BE2C (cell line): Measurements from ENCODE around the gene IFT52.
A peak's percentile ranks its signal among the peaks of the same experiment; 100 is the strongest.

Experiments used
- DNase-seq: peaks from one replicate; pipeline ENCODE4 v3.0.0-alpha.2; 2020
- H3K27me3 ChIP-seq: fragments of 250-450 bp; sonication (Bioruptor Pico); 2 replicates; pipeline ENCODE4 v1.5.1; 2020; ENCODE audit warnings: mild to moderate bottlenecking
- H3K36me3 ChIP-seq: fragments of 250-450 bp; sonication (Bioruptor Pico); 2 replicates; pipeline ENCODE4 v1.5.1; 2020; ENCODE audit warnings: mild to moderate bottlenecking
- H3K4me1 ChIP-seq: fragments of 250-450 bp; sonication (Bioruptor Pico); 2 replicates; pipeline ENCODE4 v1.5.1; 2020
- H3K4me3 ChIP-seq: 2 replicates; pipeline ENCODE4 v1.5.1; 2011; ENCODE audit warnings: low read depth, low read length
- H3K9me3 ChIP-seq: fragments of 250-450 bp; sonication (Bioruptor Pico); 2 replicates; pipeline ENCODE4 v1.5.1; 2020
- CTCF ChIP-seq: IDR thresholded peaks from 2 replicates; pipeline ENCODE4 v1.5.1; 2012; ENCODE audit warnings: mild to moderate bottlenecking, low read depth, low read length

IFT52 gene

GRCh38 chr20:43665466-43666176, 74.9 kb downstream of the IFT52 start:
- no peak for DNase-seq
- Histone ChIP-seq H3K9me3 (no peaks in the 10 kb centered on the region), H3K4me3 (no peak overlapping the region), H3K4me1 (peaks cover 11% of the 10 kb centered on the region), H3K36me3 (peaks cover 2% of the 10 kb centered on the region; the same call in 1 of the 2 replicates), H3K27me3 (no peaks in the 10 kb centered on the region)
- no peak for TF ChIP-seq CTCF

- H3K36me3 ChIP-seq, result peaks cover 2% of the 10 kb centered on the region; the same call in 1 of the 2 replicates
- no peaks in the 10 kb centered on the region for H3K27me3 ChIP-seq
- peak; percentile 84 for DNase-seq
- peak within 1 kb of the TSS; percentile 64 for H3K4me3 ChIP-seq
- H3K4me1 ChIP-seq, result peaks cover 11% of the 10 kb centered on the region
- no peaks in the 10 kb centered on the region for H3K9me3 ChIP-seq
- no peak for TF ChIP-seq CTCF
Observed at GRCh38 chr20:43666376-43667328, 75.9 kb downstream of the IFT52 start, which contains the start of gene MYBL2. Gene MYBL2, plus strand, starts transcription at chr20:43667114. Its CDS starts 170 bp downstream, at chr20:43667284.

DNA sequence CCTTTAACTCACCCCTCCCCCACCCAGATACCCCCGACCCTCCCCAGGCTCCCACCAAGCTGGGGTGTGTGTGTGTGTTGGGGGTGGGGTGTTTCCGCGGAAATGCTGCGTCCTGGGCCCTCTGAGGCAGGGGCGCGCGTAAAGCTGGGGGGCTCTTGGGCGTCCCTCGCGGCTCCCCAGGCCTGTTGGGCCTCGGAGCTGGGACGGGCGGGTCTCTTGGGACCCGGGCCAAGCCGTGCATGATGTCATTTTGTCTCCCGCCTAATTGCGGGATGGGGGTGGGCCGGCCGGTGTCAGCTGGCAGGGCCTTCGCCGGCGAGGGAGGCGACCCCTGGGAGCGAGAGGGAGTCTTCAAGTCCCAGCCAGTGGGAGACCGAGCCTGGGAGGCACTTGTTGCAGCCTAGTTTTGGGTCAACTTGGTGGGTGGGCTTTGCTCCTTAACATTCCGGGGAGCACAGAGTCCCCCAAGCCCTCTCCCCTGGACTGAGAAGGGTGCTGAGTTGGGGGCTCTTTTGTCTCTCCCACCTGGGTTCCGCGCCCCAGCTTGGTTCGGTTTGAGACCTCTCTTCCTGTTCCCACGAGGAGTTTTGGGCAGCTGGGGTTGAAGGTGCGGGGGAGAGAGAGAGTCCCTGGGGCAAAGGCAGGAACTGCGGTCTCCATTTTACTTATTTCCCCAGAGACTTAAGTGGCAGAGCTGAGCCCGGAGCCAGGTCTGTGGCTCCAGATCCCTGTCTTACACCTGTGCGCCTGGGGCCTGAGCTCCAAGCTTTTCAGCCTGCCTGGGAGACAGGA, 76.8 kb downstream of the IFT52 start:
- TF ChIP-seq CTCF, result no peak
- no peaks in the 10 kb centered on the region for H3K27me3 ChIP-seq
- DNase-seq, result peak; percentile 69
- H3K9me3 ChIP-seq, result no peaks in the 10 kb centered on the region
- peaks cover 2% of the 10 kb centered on the region; the same call in 1 of the 2 replicates for H3K36me3 ChIP-seq
- peaks cover 11% of the 10 kb centered on the region for H3K4me1 ChIP-seq
- H3K4me3 ChIP-seq, result peak overlapping the region; percentile 64

- Histone ChIP-seq H3K4me3 (no peak overlapping the region), H3K36me3 (peaks cover 10% of the 10 kb centered on the region)
- no peak for DNase-seq
Observed at GRCh38 chr20:43669332-43669731, 78.6 kb downstream of the IFT52 start.

GRCh38 chr20:43670423-43670822, 79.7 kb downstream of the IFT52 start:
- H3K36me3 ChIP-seq, result peaks cover 10% of the 10 kb centered on the region
- no peak overlapping the region for H3K4me3 ChIP-seq
- H3K4me1 ChIP-seq, result peaks cover 6% of the 10 kb centered on the region
- no peaks in the 10 kb centered on the region for H3K27me3 ChIP-seq
- DNase-seq, result no peak
- H3K9me3 ChIP-seq, result no peaks in the 10 kb centered on the region
- no peak for TF ChIP-seq CTCF

More at GRCh38 chr20:43669332-43669731, 78.6 kb downstream of the IFT52 start:
- no peaks in the 10 kb centered on the region for H3K9me3 ChIP-seq
- no peak for TF ChIP-seq CTCF
- no peaks in the 10 kb centered on the region for H3K27me3 ChIP-seq
- H3K4me1 ChIP-seq, result peaks cover 6% of the 10 kb centered on the region
